HG03460 (cell line): ENCODE data around the gene CUX1.
"Not testable (repeated sequence)": the region's sequence is repeated elsewhere in the genome, so short reads cannot be mapped to it uniquely, and the experiment has no call there.

Experiments used
- ATAC-seq: cut with Tn5 transposase; IDR thresholded peaks from one replicate; pipeline ENCODE4 v1.9.1; 2021; ENCODE audit not compliant: unreplicated experiment

The CUX1 gene

GRCh38 chr7:101792682-101793071, 24.7 kb upstream of the CUX1 start:
- ATAC-seq: not testable (repeated sequence)

DNA sequence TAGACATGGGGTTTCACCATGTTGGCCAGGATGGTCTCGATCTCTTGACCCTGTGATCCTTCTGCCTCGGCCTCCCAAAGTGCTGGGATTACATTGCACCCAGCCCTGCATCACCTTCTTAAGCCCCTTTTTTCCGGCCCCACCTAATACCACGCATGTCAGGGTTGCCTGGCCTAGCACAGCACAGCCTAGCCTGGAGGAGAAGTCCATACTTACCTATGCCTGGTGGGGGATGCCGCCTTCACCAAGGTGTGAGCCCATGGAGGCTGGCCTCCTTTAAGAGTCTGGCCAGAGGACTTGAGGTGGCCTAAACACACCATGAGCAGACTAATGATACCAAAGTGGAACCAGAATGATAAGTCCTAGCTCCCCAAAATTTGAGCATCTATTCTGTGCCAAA, 22.0 kb upstream of the CUX1 start:
- no peak for ATAC-seq

DNA sequence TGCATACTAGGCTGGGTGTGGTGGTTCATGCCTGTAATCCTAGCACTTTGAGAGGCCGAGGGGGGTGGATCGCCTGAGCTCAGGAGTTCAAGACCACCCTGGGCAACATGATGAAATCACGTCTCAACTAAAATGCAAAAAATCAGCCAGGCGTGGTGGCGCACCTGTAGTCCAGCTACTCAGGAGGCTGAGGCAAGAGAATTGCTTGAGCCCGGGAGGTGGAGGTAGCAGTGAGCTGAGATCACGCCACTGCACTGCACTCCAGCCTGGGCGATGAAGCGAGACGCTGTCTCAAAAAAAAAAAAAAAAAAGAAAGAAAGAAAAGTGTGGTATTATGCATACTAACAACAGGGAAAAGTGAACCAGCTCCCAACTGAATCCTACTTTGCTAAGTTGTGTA, 19.3 kb upstream of the CUX1 start:
- not testable (repeated sequence) for ATAC-seq

GRCh38 chr7:101803203-101804087, 14.0 kb upstream of the CUX1 start:
- ATAC-seq: no peak

GRCh38 chr7:101804088-101804963, 13.1 kb upstream of the CUX1 start:
- no peak for ATAC-seq

DNA sequence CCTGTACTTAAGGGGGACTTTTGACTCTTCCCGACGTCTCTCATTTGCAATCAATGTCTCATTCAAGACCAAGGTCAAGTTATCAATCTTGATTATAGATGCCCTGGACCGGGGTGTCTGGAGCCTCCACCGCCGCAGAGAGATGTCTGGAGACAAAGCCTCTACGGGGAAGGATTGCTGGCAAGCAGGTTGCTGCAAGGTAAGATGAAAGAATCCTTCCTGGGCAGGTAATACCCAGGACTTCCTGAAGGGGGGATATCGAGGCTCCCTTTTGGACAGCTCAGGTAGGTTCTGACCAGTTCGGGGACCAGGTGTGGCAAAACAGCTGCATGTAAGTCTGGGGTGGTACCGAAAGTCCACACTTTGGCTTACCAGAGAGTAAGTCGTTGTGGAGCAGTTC, 12.5 kb upstream of the CUX1 start:
- ATAC-seq: no peak

GRCh38 chr7:101812595-101812994, 4.8 kb upstream of the CUX1 start:
- no peak for ATAC-seq

DNA sequence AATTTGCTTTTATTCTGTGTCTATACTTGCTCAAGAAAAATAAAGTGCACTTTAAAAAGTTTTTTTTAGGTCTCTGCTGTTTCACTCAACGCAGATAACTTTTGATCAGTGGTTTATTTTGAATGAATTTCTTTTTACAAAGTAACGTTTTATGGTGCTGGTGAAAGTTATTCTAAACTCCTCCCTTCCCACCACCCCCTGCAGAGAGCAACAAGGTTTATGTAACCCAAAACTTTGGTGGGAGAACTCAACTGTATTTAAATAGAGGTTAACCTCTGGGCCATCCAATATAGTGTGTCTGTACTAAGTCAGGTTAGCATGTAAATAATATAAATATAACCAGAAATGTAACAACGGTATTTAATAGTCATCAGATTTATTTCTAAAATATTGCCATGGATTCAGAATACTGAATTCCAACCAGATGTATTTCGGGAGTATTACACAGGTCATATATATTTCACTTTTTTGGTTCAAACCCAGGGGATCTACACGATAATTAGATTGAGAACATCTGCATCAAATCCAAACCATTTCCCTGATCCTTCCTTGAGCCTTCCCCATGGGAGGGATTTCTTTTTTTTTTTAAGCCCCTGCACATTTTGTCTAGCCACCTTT, 3.9 kb upstream of the CUX1 start:
- no peak for ATAC-seq

- ATAC-seq: no peak
Measured at GRCh38 chr7:101814081-101814990, 3.1 kb upstream of the CUX1 start.

DNA sequence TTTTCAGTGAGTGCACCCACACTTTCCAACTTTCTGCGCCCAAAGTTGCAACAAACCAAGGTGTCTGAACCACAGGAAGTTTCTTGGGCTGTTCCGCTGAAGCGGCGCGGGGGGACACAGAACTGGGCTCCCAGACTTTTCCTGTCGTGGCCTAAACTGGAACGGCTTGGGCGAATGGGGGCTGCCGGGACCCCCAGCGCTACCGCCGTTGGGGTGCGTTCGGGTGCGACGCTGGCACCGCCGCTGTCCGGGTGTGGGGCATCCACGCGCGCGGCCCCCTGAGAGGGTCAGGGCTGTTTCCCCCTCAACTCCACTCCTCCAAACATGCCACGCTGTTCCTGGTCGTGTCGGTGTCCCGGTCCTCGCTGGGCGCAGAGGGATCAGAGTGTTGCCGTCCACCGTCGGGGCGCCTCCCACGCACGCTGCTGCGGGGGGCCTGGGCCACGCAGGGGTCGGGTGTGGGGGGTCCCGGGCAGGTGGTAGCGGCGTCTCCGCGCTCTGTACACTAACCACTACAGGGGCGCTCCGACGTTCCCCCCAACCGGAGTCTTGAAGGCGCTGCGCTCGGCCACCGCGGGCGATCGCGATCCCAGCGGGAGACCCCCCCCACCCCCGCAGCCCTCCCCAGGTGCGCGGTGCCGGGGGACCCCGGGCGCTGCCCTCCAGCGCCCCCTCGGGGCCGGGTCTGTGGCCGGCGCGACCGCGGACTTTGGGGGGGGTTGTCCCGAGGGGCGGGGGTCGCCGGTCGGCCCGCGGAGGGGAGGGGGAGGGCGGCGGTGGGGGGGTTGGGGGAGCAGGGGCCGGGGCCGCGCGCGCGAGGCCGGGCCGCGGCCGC, 2.2 kb upstream of the CUX1 start:
- peak; percentile 27 for ATAC-seq

DNA sequence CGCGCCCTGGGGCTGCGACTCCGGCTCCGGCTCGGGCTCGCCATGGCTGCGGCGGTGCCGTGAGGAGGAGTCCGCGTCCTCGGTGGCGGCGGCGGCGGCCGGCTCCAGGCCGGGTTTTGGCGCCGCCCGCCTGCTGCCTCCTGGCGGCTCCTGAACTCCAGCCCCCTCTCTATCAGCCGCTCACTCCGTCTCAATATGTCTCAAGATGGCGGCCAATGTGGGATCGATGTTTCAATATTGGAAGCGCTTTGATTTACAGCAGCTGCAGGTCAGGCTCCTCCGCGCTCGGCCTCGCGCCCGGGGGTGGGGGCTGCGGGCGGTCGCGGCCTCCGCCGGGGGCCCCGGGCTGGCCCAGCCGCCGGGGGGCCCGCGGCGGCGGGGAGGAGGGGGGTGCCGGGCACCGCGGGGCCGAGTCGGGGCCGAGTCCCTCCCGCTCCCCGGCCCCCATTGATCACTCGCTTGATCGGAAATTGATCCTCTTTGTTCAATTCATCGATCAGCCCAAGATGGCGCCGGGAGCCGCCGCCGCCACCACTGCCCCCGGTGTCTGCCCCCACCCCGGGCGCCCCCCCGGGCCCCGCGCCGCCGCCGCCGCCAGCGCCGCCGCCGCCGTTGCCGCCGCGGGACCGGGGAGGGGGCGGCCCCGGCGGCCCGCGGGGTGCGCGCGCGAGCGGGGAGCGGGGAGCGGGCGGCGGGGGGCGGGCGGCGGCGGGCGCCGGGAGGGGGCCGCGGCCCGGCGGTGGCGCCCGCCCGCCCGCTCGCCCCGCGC, 1.4 kb upstream of the CUX1 start:
- ATAC-seq: peak; percentile 63

DNA sequence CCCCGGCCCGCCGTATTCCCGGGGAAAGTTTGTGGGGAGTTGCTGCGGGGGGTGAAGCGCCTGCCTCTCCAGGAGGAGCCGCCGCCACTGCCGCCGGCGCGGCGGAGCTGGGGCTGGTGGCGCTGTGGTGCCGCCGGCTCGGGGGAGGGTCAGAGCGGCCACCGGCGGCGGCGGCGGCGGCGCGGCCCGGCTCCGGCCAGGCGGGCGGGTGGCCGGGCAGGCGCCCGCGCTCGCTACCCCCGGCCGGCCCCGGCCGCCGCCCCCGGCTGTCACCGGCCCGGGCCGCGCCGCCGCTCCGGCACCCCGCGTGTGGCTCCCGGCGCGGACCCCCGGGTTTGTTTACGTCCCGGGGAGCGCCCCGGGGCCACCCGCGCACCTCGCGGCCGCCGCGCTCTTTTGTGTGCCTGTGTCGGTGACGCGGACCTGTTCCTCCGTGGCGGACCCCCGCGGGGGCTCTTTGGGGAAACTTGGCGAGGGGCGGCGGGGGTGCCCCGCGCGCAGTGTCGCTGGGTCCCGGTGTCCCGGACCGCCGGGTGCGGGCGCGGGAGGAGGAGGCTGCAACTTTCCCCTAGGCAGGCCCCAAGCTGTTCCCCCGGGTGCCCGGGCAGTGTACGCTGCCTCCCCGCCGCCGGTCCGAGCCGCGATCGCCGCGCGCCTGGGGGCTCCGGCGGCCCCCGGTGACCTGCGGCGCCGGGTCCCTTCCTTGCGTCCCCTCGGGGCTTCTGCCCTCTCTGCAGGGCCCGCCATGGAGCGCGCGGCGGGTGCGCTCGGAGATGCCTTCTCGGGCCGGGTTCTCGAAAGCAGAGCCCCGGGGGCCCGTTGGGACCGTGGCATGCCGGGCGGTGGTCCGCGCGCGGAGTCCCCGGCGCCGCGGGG, 593 bp upstream of the CUX1 start:
- ATAC-seq: no peak

DNA sequence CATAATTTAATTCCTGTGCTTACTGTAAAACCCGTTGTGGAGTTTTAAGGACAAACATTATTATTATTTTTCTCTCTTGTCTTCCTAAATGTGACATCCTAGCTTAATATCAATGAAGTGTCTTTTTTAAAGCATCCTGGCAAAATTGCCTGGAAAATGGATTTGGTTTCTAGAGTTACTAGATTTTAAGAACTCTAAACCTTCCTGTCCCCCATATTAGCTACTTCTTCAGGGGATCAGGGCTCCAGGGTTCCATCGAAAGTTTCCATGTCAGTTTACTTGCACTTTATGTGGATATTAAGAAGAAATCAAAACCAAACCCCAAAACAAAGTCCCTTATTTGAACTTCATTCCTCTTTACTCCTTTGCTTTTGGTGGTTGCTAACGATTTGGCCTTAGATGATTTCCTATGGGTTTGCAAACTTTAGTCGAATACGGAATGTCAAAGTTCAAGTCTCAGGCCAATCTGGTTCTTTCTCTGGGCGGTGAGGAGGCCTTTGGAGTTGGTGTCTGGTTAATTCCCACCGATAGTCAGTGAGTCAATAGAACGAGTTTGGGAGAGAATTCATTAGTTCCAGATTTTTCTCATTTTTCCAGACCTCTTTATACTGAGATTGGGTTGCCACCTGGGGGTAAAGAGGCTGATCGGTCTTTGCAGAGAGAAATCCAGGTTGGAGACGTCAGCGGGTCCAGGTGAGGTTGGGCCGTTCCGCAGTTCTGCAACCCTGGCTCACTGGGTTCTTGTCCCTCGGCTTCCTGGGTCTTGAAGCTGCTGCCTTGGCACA, 1.1 kb downstream of the CUX1 start:
- no peak for ATAC-seq

- no peak for ATAC-seq
Measured at GRCh38 chr7:101819183-101819582, 1.8 kb downstream of the CUX1 start.

GRCh38 chr7:101819913-101820522, 2.6 kb downstream of the CUX1 start:
- no peak for ATAC-seq

GRCh38 chr7:101820703-101821102, 3.3 kb downstream of the CUX1 start:
- no peak for ATAC-seq

DNA sequence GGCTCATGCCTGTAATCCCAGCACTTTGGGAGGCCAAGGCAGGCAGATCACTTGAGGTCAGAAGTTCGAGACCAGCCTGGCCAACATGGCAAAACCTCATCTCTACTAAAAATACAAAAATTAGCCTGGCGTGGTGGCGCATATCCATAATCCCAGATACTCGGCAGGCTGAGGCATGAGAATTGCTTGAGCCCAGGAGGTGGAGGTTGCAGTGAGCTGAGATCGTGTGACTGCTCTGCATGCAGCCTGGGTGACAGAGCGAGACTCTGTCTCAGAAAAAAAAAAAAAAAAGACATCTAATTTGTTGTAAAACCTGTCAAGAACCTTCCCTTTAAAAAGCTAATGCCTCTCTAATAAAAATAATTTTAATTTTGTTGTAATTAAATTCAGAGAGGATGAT, 5.2 kb downstream of the CUX1 start:
- ATAC-seq: not testable (repeated sequence)
